ENCODE results near the gene AMN1. TPM values are rescaled to one million over a fixed set of nuclear protein-coding genes. Genes with fewer than 3 reads are reported as not detected.

AMN1 gene
- total RNA-seq, 4 donors from 2014 or later = 1.9 to 6.7 (median 5.7) TPM

- H3K27me3 ChIP-seq = no peaks in the 10 kb centered on the region
- no peak for DNase-seq
- no peak overlapping the region for H3K4me3 ChIP-seq
- WGBS, 2 donors = 67 to 76% methylated on average over 4 of the region's 4 CpGs
- intact Hi-C loops (cut with DNase I) = no loop called here
- H3K36me3 ChIP-seq = no peaks in the 10 kb centered on the region
- peak overlapping the region; percentile 67 to 81 (median 78) for H3K27ac ChIP-seq
- TF ChIP-seq CTCF (IDR thresholded peaks at IDR 0.05) = no peak
- no peak for TF ChIP-seq POLR2A (IDR thresholded peaks at IDR 0.05)
- no peaks in the 10 kb centered on the region for H3K9me3 ChIP-seq
- H3K4me1 ChIP-seq = peaks cover 3 to 68% (median 8%) of the 10 kb centered on the region in 3 donors
Measured at GRCh38 chr12:31655208-31655607, 73.6 kb downstream of the AMN1 start.

GRCh38 chr12:31651893-31652521, 76.8 kb downstream of the AMN1 start:
- no peaks in the 10 kb centered on the region for H3K27me3 ChIP-seq
- 90 to 91% methylated on average over 18 of the region's 18 CpGs for WGBS, 2 donors
- peaks cover 0 to 52% (median 4%) of the 10 kb centered on the region in 3 donors for H3K4me1 ChIP-seq
- no peak overlapping the region for H3K27ac ChIP-seq
- H3K4me3 ChIP-seq = no peak overlapping the region
- intact Hi-C loops (cut with DNase I) = no loop called here
- DNase-seq = no peak
- no peaks in the 10 kb centered on the region for H3K36me3 ChIP-seq
- no peaks in the 10 kb centered on the region for H3K9me3 ChIP-seq
- TF ChIP-seq POLR2A (IDR thresholded peaks at IDR 0.05) (no peak), CTCF (IDR thresholded peaks at IDR 0.05) (no peak)

DNA sequence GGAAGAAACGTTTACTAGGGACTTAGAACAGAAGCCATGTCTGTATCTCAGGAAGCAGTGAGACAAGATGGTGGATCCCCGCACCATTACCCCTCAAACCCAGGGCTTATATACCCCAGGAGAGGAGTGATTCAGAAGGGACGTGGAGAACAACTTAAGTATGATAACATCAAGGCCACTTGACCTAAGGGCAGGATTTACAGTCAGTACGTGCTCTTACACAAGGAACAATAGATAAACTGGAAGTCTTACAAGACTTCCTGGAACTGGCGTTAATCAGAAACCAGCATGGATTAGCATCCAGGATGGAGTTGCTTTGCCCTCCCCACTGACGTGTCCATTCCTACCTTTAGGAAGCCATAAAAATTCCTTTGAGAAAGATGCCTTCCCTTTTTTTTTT, 77.9 kb downstream of the AMN1 start:
- intact Hi-C loops (cut with DNase I) = no loop called here
- H3K4me3 ChIP-seq = no peak overlapping the region

DNA sequence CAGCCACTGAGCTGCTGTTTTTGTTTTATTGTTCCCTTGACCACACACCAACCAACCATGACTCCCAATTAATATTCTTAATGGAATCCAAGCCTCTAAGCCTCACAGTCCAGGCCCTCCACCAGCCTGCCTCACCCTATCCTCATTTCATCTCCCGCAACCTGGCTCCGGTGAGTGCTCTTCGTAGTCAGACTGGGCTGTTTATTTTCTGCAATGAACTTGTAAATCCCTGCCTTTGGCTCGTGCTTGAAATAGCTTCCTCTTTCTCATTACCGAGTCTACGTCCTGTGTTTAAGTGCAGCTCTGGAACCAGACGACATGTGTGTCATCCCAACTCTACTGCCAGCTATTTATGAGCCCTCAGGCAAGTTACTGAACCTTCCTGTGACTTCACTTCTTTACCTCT, 81.7 kb downstream of the AMN1 start:
- H3K27ac ChIP-seq = no peak overlapping the region
- no peak overlapping the region for H3K4me3 ChIP-seq
- H3K36me3 ChIP-seq = no peaks in the 10 kb centered on the region
- intact Hi-C loops (cut with DNase I) = no loop called here
- no peak for TF ChIP-seq CTCF (IDR thresholded peaks at IDR 0.05)
- no peak for TF ChIP-seq POLR2A (IDR thresholded peaks at IDR 0.05)
- H3K9me3 ChIP-seq = no peaks in the 10 kb centered on the region
- H3K27me3 ChIP-seq = no peaks in the 10 kb centered on the region
- DNase-seq = no peak
- 24 to 35% methylated on average over 7 of the region's 7 CpGs for WGBS, 2 donors
- H3K4me1 ChIP-seq = peaks cover 0 to 16% (median 0%) of the 10 kb centered on the region in 3 donors

More for the DNA sequence above, 77.9 kb downstream of the AMN1 start:
- H3K27ac ChIP-seq = no peak overlapping the region
- peaks cover 0 to 43% (median 4%) of the 10 kb centered on the region in 3 donors for H3K4me1 ChIP-seq
- DNase-seq = no peak
- no peaks in the 10 kb centered on the region for H3K27me3 ChIP-seq
- H3K9me3 ChIP-seq = no peaks in the 10 kb centered on the region
- no peaks in the 10 kb centered on the region for H3K36me3 ChIP-seq
- WGBS, 2 donors = 40 to 55% methylated on average over 6 of the region's 6 CpGs
- TF ChIP-seq CTCF (IDR thresholded peaks at IDR 0.05) (no peak), POLR2A (IDR thresholded peaks at IDR 0.05) (no peak)

DNA sequence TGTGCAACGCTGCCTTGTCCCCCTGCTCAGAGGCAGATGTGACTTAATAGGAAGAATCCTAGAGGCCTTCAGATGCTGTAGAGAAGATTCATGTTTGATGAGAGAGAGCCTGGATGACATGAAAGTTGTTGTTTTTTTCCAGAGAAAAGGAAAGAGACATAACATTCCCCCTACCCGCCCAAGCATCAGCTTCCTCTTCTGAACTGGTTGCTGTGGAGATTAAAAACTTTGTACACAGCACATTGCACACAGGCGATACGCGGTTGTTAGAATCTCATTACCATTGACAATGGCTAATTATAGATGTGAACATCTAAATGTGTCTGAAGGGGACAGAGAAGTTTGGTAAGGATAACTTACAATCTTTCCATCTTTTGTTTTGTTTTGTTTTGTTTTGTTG, 82.9 kb downstream of the AMN1 start:
- H3K4me1 ChIP-seq = peaks cover 0 to 11% (median 0%) of the 10 kb centered on the region in 3 donors
- H3K27ac ChIP-seq = no peak overlapping the region
- 41 to 68% methylated on average over 5 of the region's 5 CpGs for WGBS, 2 donors
- no peaks in the 10 kb centered on the region for H3K36me3 ChIP-seq
- H3K27me3 ChIP-seq = no peaks in the 10 kb centered on the region
- no peaks in the 10 kb centered on the region for H3K9me3 ChIP-seq
- intact Hi-C loops (cut with DNase I) = no loop called here
- TF ChIP-seq POLR2A (IDR thresholded peaks at IDR 0.05) (no peak), CTCF (IDR thresholded peaks at IDR 0.05) (no peak)
- no peak overlapping the region for H3K4me3 ChIP-seq
- DNase-seq = no peak
